ENCODE results near the gene DYNLT1. TPM values are rescaled to one million over a fixed set of nuclear protein-coding genes. Genes with fewer than 3 reads are reported as not detected.

The DYNLT1 gene
- total and polyA plus RNA-seq, 2 of the 13 experiments (the other 11 are each of a cell fraction or from before 2014, with no cell fraction given) = 108 to 171 TPM

DNA sequence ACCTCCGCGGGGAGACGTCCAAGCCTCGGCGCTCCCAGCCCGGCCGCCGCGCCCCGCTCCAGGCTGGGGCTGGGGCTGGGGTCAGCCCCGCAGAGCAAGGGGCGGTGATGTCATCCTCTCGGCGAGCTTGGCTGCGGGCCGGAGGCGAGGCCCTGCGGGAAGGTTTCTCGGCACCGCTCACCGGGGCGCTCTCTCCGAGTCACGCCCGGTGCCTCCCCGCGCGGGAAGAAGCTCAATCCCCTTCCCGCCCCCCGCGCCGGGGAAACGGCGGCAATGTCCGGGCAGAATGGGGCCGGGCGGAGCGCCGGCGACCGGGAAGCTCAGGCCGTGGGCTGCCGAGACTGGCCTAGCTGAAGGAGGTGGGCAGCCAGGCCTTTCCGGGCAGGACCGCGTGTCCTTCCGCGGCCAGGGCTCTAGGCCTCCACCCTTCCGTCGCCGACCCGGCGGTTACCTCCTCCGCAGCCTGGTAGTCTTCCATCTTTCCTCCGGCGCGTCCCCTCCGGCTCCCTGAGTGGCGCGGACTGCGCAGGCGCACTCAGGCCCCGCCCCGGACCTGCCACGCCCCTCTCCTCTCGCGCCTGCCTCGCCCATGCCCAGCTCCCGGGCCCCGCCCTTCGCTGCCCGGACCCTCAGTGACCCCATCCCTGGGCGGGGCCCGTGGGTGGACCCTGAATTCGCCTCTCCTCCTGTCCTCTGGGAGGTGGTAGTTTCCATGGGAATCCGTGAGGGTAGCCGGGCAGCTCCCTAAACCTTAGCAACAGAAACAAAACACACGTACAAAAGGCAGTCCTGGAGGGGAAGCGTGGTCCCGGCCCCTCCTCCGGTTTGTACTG lies at the start of gene DYNLT1 (continued):
- TF ChIP-seq KLF15 (CRISPR knock-in tag; IDR thresholded peaks at IDR 0.05; ENCODE audit: borderline replicate concordance) (peak; percentile 76; the same call in 1 of the 2 replicates), CBFB (CRISPR knock-in tag; IDR thresholded peaks at IDR 0.05) (peak; percentile 19; the same call in 1 of the 2 replicates), SIN3A (IDR thresholded peaks at IDR 0.05; ENCODE audit: borderline replicate concordance, low read depth, low read length) (peak; percentile 63; the same call in 1 of the 2 replicates), BRD4 (CRISPR knock-in tag; IDR thresholded peaks at IDR 0.05) (peak; percentile 79; the same call in 1 of the 2 replicates), TOPORS (CRISPR knock-in tag; IDR thresholded peaks at IDR 0.05) (peak; percentile 89), ZNF850 (CRISPR knock-in tag; conservative IDR thresholded peaks at IDR 0.05) (peak; percentile 65; the same call in 1 of the 2 replicates), GFI1 (CRISPR knock-in tag; IDR thresholded peaks at IDR 0.05; ENCODE audit: borderline replicate concordance) (peak; percentile 30; the same call in 1 of the 2 replicates), SIX4 (CRISPR knock-in tag; IDR thresholded peaks at IDR 0.05) (peak; percentile 12; the same call in 1 of the 2 replicates), HNF4G (IDR thresholded peaks at IDR 0.05; ENCODE audit: borderline replicate concordance, low read depth, low read length) (peak; percentile 10; the same call in 1 of the 2 replicates), HNF4G (CRISPR knock-in tag; IDR thresholded peaks at IDR 0.05; ENCODE audit: borderline replicate concordance, low read depth) (no peak; the same call in 1 of the 2 replicates), ZNF260 (CRISPR knock-in tag; IDR thresholded peaks at IDR 0.05; ENCODE audit: borderline replicate concordance, low read depth) (no peak), SNAI1 (CRISPR knock-in tag; IDR thresholded peaks at IDR 0.05; ENCODE audit: borderline replicate concordance) (no peak), POLR2AphosphoS5 (IDR thresholded peaks at IDR 0.05; ENCODE audit: low read depth, low read length) (peak; percentile 91), U2AF1 (optimal IDR thresholded peaks at IDR 0.05; ENCODE audit: low read depth, low read length) (no peak), KDM5B (CRISPR knock-in tag; IDR thresholded peaks at IDR 0.05; ENCODE audit: borderline replicate concordance) (peak; percentile 98), MIER2 (CRISPR knock-in tag; IDR thresholded peaks at IDR 0.05) (no peak), RXRA (CRISPR knock-in tag; IDR thresholded peaks at IDR 0.05) (peak; percentile 94), ZNF562 (CRISPR knock-in tag; IDR thresholded peaks at IDR 0.05; ENCODE audit: borderline replicate concordance) (no peak), HOXA9 (CRISPR knock-in tag; IDR thresholded peaks at IDR 0.05; ENCODE audit: borderline replicate concordance) (no peak), ZNF136 (CRISPR knock-in tag; IDR thresholded peaks at IDR 0.05; ENCODE audit: low read depth) (peak; percentile 83; the same call in 1 of the 2 replicates), ARNT2 (CRISPR knock-in tag; IDR thresholded peaks at IDR 0.05; ENCODE audit: low read depth) (peak; percentile 88; the same call in 1 of the 2 replicates)
- TF ChIP-seq, protein P1, sequence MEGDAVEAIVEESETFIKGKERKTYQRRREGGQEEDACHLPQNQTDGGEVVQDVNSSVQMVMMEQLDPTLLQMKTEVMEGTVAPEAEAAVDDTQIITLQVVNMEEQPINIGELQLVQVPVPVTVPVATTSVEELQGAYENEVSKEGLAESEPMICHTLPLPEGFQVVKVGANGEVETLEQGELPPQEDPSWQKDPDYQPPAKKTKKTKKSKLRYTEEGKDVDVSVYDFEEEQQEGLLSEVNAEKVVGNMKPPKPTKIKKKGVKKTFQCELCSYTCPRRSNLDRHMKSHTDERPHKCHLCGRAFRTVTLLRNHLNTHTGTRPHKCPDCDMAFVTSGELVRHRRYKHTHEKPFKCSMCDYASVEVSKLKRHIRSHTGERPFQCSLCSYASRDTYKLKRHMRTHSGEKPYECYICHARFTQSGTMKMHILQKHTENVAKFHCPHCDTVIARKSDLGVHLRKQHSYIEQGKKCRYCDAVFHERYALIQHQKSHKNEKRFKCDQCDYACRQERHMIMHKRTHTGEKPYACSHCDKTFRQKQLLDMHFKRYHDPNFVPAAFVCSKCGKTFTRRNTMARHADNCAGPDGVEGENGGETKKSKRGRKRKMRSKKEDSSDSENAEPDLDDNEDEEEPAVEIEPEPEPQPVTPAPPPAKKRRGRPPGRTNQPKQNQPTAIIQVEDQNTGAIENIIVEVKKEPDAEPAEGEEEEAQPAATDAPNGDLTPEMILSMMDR (CRISPR knock-in tag; IDR thresholded peaks at IDR 0.05) = peak; percentile 42; the same call in 1 of the 2 replicates
- TF ChIP-seq, protein P2, sequence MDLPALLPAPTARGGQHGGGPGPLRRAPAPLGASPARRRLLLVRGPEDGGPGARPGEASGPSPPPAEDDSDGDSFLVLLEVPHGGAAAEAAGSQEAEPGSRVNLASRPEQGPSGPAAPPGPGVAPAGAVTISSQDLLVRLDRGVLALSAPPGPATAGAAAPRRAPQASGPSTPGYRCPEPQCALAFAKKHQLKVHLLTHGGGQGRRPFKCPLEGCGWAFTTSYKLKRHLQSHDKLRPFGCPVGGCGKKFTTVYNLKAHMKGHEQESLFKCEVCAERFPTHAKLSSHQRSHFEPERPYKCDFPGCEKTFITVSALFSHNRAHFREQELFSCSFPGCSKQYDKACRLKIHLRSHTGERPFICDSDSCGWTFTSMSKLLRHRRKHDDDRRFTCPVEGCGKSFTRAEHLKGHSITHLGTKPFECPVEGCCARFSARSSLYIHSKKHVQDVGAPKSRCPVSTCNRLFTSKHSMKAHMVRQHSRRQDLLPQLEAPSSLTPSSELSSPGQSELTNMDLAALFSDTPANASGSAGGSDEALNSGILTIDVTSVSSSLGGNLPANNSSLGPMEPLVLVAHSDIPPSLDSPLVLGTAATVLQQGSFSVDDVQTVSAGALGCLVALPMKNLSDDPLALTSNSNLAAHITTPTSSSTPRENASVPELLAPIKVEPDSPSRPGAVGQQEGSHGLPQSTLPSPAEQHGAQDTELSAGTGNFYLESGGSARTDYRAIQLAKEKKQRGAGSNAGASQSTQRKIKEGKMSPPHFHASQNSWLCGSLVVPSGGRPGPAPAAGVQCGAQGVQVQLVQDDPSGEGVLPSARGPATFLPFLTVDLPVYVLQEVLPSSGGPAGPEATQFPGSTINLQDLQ (CRISPR knock-in tag; IDR thresholded peaks at IDR 0.05) = peak; percentile 32; the same call in 1 of the 2 replicates
